Liver (tissue), 9 donors: Measurements from ENCODE around the gene VRTN. TPM values are rescaled to one million over a fixed set of nuclear protein-coding genes. Genes with fewer than 3 reads are reported as not detected.

Source experiments
- DNase-seq: peaks from one replicate; pipeline ENCODE4 v3.0.0-alpha.2; 2017; ENCODE audit warnings: low spot score
- H3K27ac ChIP-seq, 2 donors: one replicate each; pipeline ENCODE4 v1.7.0; 2013; ENCODE audit warnings: inconsistent platforms in 2 of 2, low read length in 2 of 2, control low read depth in 1 of 2, low read depth in 1 of 2, mild to moderate bottlenecking in 1 of 2
- H3K27me3 ChIP-seq, 4 donors: one replicate each; pipeline versions ENCODE4 v1.6.1 to v1.7.0; 2013; ENCODE audit warnings: low read length in 3 of 4, inconsistent platforms in 1 of 4, mild to moderate bottlenecking in 1 of 4, moderate library complexity in 1 of 4; ENCODE audit not compliant: control insufficient read depth in 4 of 4, insufficient read depth in 4 of 4
- H3K36me3 ChIP-seq, 4 donors: one replicate each; pipeline versions ENCODE4 v1.6.1 to v1.7.0; 2013; ENCODE audit warnings: low read length in 3 of 4, mild to moderate bottlenecking in 3 of 4, low read depth in 1 of 4, moderate library complexity in 1 of 4; ENCODE audit not compliant: control insufficient read depth in 4 of 4, insufficient read depth in 3 of 4
- H3K4me1 ChIP-seq, 4 donors: one replicate each; pipeline versions ENCODE4 v1.6.1 to v1.7.0; 2013; ENCODE audit warnings: low read length in 3 of 4, mild to moderate bottlenecking in 3 of 4, moderate library complexity in 1 of 4; ENCODE audit not compliant: control insufficient read depth in 4 of 4, insufficient read depth in 4 of 4
- H3K4me3 ChIP-seq, 3 donors: one replicate each; pipeline versions ENCODE4 v1.6.1 to v1.7.0; 2013; ENCODE audit warnings: low read length in 3 of 3, control low read depth in 1 of 3, low read depth in 1 of 3, mild to moderate bottlenecking in 1 of 3
- H3K9ac ChIP-seq, 2 donors: one replicate each; pipeline ENCODE4 v1.7.0; 2013; ENCODE audit warnings: low read length in 2 of 2, mild to moderate bottlenecking in 2 of 2, moderate library complexity in 2 of 2, control low read depth in 1 of 2, low read depth in 1 of 2
- H3K9me3 ChIP-seq, 4 donors: one replicate each; pipeline versions ENCODE4 v1.6.1 to v1.7.0; 2013; ENCODE audit warnings: low read length in 3 of 4; ENCODE audit not compliant: control insufficient read depth in 4 of 4
- EGR1 ChIP-seq, 2 donors: IDR thresholded peaks; 2 replicates each; pipeline ENCODE4 v1.6.1; 2016 to 2018; ENCODE audit warnings: antibody characterized with exemption in 2 of 2, low read depth in 2 of 2
- FOXA2 ChIP-seq: IDR thresholded peaks from 2 replicates; pipeline ENCODE4 v1.6.1; 2016; ENCODE audit warnings: antibody characterized with exemption
- HNF4A ChIP-seq, 2 donors: conservative IDR thresholded peaks; 2 replicates each; pipeline ENCODE4 v1.6.1; 2016; ENCODE audit warnings: antibody characterized with exemption in 2 of 2, mild to moderate bottlenecking in 2 of 2
- NR2F2 ChIP-seq: IDR thresholded peaks from 2 replicates; pipeline ENCODE4 v1.6.1; 2016; ENCODE audit warnings: antibody characterized with exemption
- RXRA ChIP-seq, 2 donors: IDR thresholded peaks; 2 replicates each; pipeline ENCODE4 v1.6.1; 2017 to 2018; ENCODE audit warnings: antibody characterized with exemption in 2 of 2, mild to moderate bottlenecking in 1 of 2
- TAF1 ChIP-seq: conservative IDR thresholded peaks from 2 replicates; pipeline ENCODE4 v1.6.1; 2016; ENCODE audit warnings: antibody characterized with exemption, mild to moderate bottlenecking
- WGBS: extraction: QIAGEN DNeasy Blood & Tissue Kit; methylation state at CpG from one replicate; pipeline ENCODE4 v1.1.7; 2013; 5-methylcytosine and 5-hydroxymethylcytosine counted together
- polyA plus RNA-seq, 2 donors: library from polyadenylated mRNA; stranded (reverse) in 1 of 2; unstranded in 1 of 2; fragments of 200-250 nt in 1 of 2; fragments of >200 nt in 1 of 2; fragmentation: Nextera tagmentation in 1 of 2; extraction: Ambion mirVana in 1 of 2; gene quantifications; one replicate each; pipeline versions ENCODE4 v1.2.1 to v1.2.3, GENCODE V29; 2013 to 2015
- total RNA-seq, 2 donors: library from RNA; depleted of rRNA; stranded (reverse); fragments of >200 nt; gene quantifications; one replicate each; pipeline ENCODE4 v1.2.3, GENCODE V29; 2014
- TF ChIP-seq, protein P1 (sequence below): fragments of 150-350 bp; IDR thresholded peaks from 2 replicates; pipeline ENCODE4 v1.5.1; 2017; ENCODE audit warnings: improper control_type of control experiment, low read depth, low read length; ENCODE audit not compliant: missing input control
- TF ChIP-seq, protein P2 (sequence below): IDR thresholded peaks from 2 replicates; pipeline ENCODE4 v1.6.1; 2016; ENCODE audit warnings: antibody characterized with exemption
- donor health status: healthy.
- donor health status: healthy.
- donor health status: healthy.
- donor health status: healthy.
- donor health status: healthy.

The VRTN gene
- total and polyA plus RNA-seq, 4 donors = not detected

DNA sequence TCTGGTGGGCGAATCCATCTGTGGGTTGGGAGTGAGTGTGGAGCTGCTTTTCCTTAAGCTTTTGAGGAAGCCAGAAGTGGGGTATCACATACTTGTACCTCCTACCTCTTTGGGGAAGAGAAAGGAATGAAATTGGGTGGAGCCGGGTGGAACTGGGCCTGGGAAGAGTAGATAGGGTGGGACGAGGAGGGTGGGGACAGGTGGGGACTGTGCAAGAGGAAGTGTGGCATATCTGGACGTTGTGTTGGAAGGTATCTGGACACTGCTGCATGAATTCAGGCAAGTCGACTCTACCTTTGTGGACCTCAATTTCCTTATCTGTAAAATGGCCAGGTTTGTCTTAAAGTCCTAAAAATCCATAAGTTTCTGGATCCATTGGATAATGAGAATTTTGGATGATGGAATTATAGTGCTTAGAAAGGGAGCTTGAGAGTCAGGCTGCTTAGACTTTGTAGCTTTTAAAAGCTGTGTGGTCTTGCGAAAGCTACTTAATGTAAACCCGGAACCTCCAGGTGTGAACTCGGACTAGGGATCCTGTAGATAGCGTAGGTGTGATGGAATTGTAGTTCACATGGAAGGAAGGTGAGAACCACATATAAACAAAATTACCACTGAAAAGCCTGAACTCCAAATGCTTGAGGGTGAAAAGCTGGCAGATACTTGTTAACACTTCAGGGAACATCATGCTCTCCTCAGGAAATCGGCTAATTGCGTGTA lies 2.1 kb downstream of the VRTN start:
- DNase-seq = no peak
- no peaks in the 10 kb centered on the region for H3K9me3 ChIP-seq
- no peaks in the 10 kb centered on the region for H3K4me1 ChIP-seq
- no peak overlapping the region for H3K9ac ChIP-seq
- H3K27ac ChIP-seq = no peak overlapping the region
- no peaks in the 10 kb centered on the region for H3K27me3 ChIP-seq
- no peak for TF ChIP-seq TAF1
- TF ChIP-seq, protein P1, sequence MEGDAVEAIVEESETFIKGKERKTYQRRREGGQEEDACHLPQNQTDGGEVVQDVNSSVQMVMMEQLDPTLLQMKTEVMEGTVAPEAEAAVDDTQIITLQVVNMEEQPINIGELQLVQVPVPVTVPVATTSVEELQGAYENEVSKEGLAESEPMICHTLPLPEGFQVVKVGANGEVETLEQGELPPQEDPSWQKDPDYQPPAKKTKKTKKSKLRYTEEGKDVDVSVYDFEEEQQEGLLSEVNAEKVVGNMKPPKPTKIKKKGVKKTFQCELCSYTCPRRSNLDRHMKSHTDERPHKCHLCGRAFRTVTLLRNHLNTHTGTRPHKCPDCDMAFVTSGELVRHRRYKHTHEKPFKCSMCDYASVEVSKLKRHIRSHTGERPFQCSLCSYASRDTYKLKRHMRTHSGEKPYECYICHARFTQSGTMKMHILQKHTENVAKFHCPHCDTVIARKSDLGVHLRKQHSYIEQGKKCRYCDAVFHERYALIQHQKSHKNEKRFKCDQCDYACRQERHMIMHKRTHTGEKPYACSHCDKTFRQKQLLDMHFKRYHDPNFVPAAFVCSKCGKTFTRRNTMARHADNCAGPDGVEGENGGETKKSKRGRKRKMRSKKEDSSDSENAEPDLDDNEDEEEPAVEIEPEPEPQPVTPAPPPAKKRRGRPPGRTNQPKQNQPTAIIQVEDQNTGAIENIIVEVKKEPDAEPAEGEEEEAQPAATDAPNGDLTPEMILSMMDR = no peak
- 41% methylated on average over 11 of the region's 11 CpGs for WGBS
- H3K4me3 ChIP-seq = no peak overlapping the region
- no peaks in the 10 kb centered on the region for H3K36me3 ChIP-seq

DNA sequence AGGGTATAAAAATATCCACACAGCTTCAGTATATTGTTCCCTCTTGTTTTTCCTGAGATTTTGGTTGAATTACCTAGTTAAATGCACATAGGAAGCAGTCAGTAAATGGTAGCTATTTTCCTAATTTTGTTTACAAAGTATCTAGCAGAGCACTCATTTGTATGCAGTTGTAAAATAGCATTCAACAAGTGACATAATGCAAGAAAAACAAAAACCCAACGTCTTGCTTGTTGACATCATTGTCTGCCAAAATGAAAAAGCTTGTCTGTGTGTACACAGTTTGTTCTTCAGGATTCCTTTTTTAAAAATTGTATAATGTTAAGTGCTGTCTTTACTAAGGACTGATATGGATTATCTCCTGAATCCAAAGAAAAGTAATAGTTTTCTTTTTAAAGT lies 2.7 kb downstream of the VRTN start:
- no peak for DNase-seq
- Histone ChIP-seq H3K4me1 (no peaks in the 10 kb centered on the region), H3K9ac (no peak overlapping the region), H3K9me3 (no peaks in the 10 kb centered on the region), H3K27me3 (no peaks in the 10 kb centered on the region), H3K36me3 (no peaks in the 10 kb centered on the region), H3K4me3 (no peak overlapping the region), H3K27ac (no peak overlapping the region)
- TF ChIP-seq, protein P1 = no peak
- WGBS = 3% methylated on average over 1 of the region's 1 CpG

DNA sequence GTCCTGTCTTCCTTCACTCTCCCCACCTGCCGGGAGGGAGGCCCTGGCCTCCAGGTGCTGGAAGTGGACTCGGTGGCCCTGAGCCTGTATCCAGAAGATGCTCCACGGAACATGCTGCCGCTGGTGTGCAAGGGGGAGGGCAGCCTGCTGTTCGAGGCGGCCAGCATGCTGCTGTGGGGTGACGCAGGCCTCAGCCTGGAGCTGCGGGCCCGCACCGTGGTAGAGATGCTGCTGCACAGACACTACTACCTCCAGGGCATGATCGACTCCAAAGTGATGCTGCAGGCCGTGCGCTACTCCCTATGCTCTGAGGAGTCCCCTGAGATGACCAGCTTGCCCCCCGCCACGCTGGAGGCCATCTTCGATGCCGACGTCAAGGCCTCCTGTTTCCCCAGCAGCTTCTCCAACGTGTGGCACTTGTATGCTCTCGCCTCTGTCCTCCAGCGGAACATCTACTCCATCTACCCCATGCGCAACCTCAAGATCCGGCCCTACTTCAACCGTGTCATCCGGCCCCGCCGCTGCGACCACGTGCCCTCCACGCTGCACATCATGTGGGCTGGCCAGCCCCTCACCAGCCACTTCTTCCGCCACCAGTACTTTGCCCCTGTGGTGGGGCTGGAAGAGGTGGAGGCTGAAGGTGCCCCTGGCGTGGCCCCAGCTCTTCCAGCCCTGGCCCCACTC lies 8.8 kb downstream of the VRTN start:
- TF ChIP-seq HNF4A (conservative IDR thresholded peaks at IDR 0.05) (no peak), NR2F2 (no peak), EGR1 (IDR thresholded peaks at IDR 0.05; ENCODE audit: low read depth in 2 of 2) (no peak), FOXA2 (no peak), RXRA (IDR thresholded peaks at IDR 0.05) (no peak)
- TF ChIP-seq, protein P2, sequence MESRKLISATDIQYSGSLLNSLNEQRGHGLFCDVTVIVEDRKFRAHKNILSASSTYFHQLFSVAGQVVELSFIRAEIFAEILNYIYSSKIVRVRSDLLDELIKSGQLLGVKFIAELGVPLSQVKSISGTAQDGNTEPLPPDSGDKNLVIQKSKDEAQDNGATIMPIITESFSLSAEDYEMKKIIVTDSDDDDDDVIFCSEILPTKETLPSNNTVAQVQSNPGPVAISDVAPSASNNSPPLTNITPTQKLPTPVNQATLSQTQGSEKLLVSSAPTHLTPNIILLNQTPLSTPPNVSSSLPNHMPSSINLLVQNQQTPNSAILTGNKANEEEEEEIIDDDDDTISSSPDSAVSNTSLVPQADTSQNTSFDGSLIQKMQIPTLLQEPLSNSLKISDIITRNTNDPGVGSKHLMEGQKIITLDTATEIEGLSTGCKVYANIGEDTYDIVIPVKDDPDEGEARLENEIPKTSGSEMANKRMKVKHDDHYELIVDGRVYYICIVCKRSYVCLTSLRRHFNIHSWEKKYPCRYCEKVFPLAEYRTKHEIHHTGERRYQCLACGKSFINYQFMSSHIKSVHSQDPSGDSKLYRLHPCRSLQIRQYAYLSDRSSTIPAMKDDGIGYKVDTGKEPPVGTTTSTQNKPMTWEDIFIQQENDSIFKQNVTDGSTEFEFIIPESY = no peak
- DNase-seq = no peak
- no peak overlapping the region for H3K9ac ChIP-seq
- no peak overlapping the region for H3K27ac ChIP-seq
- no peaks in the 10 kb centered on the region for H3K4me1 ChIP-seq
- H3K9me3 ChIP-seq = no peaks in the 10 kb centered on the region
- no peaks in the 10 kb centered on the region for H3K36me3 ChIP-seq
- no peak overlapping the region for H3K4me3 ChIP-seq
- 94% methylated on average over 32 of the region's 32 CpGs for WGBS
- no peaks in the 10 kb centered on the region for H3K27me3 ChIP-seq
